Caco-2 (cell line): ENCODE results near the gene DDTL. TPM values are rescaled to one million over a fixed set of nuclear protein-coding genes. Genes with fewer than 3 reads are reported as not detected.
"Not testable (repeated sequence)": the region's sequence is repeated elsewhere in the genome, so short reads cannot be mapped to it uniquely, and the experiment has no call there.

Source experiments
- BruUV-seq: library from RNA; stranded (reverse); fragments of 400-500 nt; replicated peaks from 2 replicates; lab custom pipeline; 2021; lab: Mats Ljungman, UMichigan
- CTCF ChIA-PET: fragments of 300-600 bp; sonication (Branson Sonifier 250); formaldehyde crosslinking; loops from one replicate; lab custom pipeline; 2022; ENCODE audit warnings: antibody characterized with exemption; lab: Charles Lee
- POLR2A ChIA-PET: fragments of 300-600 bp; sonication (Branson Sonifier 250); formaldehyde crosslinking; loops from one replicate; lab custom pipeline; 2022; ENCODE audit warnings: antibody characterized with exemption; lab: Charles Lee
- DNase-seq, 2 experiments: peaks; one replicate each; pipeline versions ENCODE4 v3.0.0 to v3.0.0-alpha.2; 2020 to 2022
- H3K27me3 ChIP-seq: replicated peaks from 2 replicates; pipeline ENCODE4 v1.6.0; 2011; ENCODE audit warnings: low read length; ENCODE audit not compliant: control insufficient read depth, insufficient read depth
- H3K36me3 ChIP-seq: 2 replicates; pipeline ENCODE4 v1.5.1; 2011; ENCODE audit warnings: low read length; ENCODE audit not compliant: control insufficient read depth, insufficient read depth
- H3K4me1 ChIP-seq: fragments of 250-450 bp; sonication (Bioruptor Pico); 2 replicates; pipeline ENCODE4 v1.5.1; 2020; ENCODE audit warnings: mild to moderate bottlenecking
- H3K4me3 ChIP-seq: 2 replicates; pipeline ENCODE4 v1.5.1; 2011; ENCODE audit warnings: low read depth, mild to moderate bottlenecking, control low read depth, low read length
- H3K9me3 ChIP-seq: fragments of 250-450 bp; sonication (Bioruptor Pico); 2 replicates; pipeline ENCODE4 v1.5.1; 2020; ENCODE audit warnings: mild to moderate bottlenecking, moderate library complexity
- H3K27ac Mint-ChIP-seq: one replicate; pipeline ENCODE4 v1.8.0; 2022; ENCODE audit warnings: mixed read lengths; ENCODE audit not compliant: unreplicated experiment
- H3K27me3 Mint-ChIP-seq: one replicate; pipeline ENCODE4 v1.8.0; 2022; ENCODE audit warnings: mixed read lengths; ENCODE audit not compliant: insufficient read depth, unreplicated experiment
- H3K36me3 Mint-ChIP-seq: one replicate; pipeline ENCODE4 v1.8.0; 2022; ENCODE audit warnings: mild to moderate bottlenecking, mixed read lengths; ENCODE audit not compliant: insufficient read depth, unreplicated experiment
- H3K4me1 Mint-ChIP-seq: one replicate; pipeline ENCODE4 v1.8.0; 2022; ENCODE audit warnings: low read depth, mixed read lengths; ENCODE audit not compliant: unreplicated experiment
- H3K4me3 Mint-ChIP-seq: one replicate; pipeline ENCODE4 v1.8.0; 2022; ENCODE audit warnings: mild to moderate bottlenecking, moderate library complexity, mixed read lengths; ENCODE audit not compliant: unreplicated experiment
- H3K9me3 Mint-ChIP-seq: one replicate; pipeline ENCODE4 v1.8.0; 2022; ENCODE audit warnings: mixed read lengths; ENCODE audit not compliant: unreplicated experiment
- intact Hi-C: fragments of 100-400 bp; cut with micrococcal nuclease; formaldehyde crosslinking; loops from one replicate; pipeline ENCODE4 v1.10.0; 2022; ENCODE audit not compliant: unreplicated experiment
- total RNA-seq: library from RNA; stranded (reverse); gene quantifications from 2 replicates; pipeline ENCODE4 v1.2.3, GENCODE V29; 2022
- TF ChIP-seq, protein P1 (sequence below), 2 experiments: fragments of 200-600 bp in 1 of 2; IDR thresholded peaks; 1 replicate in 1 of 2; 2 replicates in 1 of 2; pipeline versions ENCODE4 v1.5.1 to v1.8.0; 2011 to 2022; ENCODE audit warnings: antibody characterized with exemption in 1 of 2, control low read depth in 1 of 2, inconsistent platforms in 1 of 2, low read depth in 1 of 2, low read length in 1 of 2, mild to moderate bottlenecking in 1 of 2, moderate library complexity in 1 of 2; ENCODE audit not compliant: insufficient read depth in 1 of 2, severe bottlenecking in 1 of 2, unreplicated experiment in 1 of 2

Gene DDTL
- total RNA-seq, 1 experiment from 2014 or later, result 4.1 TPM

DNA sequence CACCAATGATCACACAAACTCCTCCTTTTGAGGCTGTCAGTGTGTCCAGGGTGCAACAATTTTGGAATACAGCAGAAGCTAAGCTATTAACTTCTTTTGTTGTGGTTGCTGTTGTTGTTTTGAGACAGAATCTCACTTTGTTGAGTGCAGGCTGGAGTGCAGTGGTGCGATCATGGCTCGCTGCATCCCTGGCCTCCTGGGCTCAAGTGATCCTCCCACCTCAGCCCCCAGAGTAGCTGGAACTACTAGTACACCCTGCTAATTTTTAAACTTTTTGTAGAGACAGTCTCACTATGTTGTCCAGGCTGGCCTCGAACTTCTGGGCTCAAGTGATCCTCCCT is 27.7 kb upstream of the DDTL start:
- no peaks in the 10 kb centered on the region for H3K9me3 ChIP-seq
- Mint-ChIP-seq H3K4me3 (no peak overlapping the region), H3K4me1 (peaks cover 18% of the 10 kb centered on the region), H3K9me3 (no peaks in the 10 kb centered on the region), H3K36me3 (no peaks in the 10 kb centered on the region), H3K27ac (peak overlapping the region; percentile 88), H3K27me3 (no peaks in the 10 kb centered on the region)
- intact Hi-C loops, result loop anchor here (2.0 kb wide), 1 partner anchor 44 kb away; the partner anchor contains the start of gene MIF
- peaks cover 16% of the 10 kb centered on the region for H3K4me1 ChIP-seq
- no peak overlapping the region for H3K4me3 ChIP-seq
- no TSS peak for BruUV-seq
- H3K36me3 ChIP-seq, result no peaks in the 10 kb centered on the region
- ChIA-PET CTCF (interaction anchor here (0.6 to 1.2 kb wide), 6 partner anchors 19 to 89 kb away, joined by 3 to 13 read pairs (median 8); partner anchors contain the start of gene MIF), POLR2A (interaction anchor here (1.0 to 1.4 kb wide), 4 partner anchors 20 to 81 kb away, joined by 7 to 26 read pairs (median 10); partner anchors contain the start of genes MIF and SLC2A11)
- DNase-seq, result no peak
- H3K27me3 ChIP-seq, result no peaks in the 10 kb centered on the region
- TF ChIP-seq, protein P1, sequence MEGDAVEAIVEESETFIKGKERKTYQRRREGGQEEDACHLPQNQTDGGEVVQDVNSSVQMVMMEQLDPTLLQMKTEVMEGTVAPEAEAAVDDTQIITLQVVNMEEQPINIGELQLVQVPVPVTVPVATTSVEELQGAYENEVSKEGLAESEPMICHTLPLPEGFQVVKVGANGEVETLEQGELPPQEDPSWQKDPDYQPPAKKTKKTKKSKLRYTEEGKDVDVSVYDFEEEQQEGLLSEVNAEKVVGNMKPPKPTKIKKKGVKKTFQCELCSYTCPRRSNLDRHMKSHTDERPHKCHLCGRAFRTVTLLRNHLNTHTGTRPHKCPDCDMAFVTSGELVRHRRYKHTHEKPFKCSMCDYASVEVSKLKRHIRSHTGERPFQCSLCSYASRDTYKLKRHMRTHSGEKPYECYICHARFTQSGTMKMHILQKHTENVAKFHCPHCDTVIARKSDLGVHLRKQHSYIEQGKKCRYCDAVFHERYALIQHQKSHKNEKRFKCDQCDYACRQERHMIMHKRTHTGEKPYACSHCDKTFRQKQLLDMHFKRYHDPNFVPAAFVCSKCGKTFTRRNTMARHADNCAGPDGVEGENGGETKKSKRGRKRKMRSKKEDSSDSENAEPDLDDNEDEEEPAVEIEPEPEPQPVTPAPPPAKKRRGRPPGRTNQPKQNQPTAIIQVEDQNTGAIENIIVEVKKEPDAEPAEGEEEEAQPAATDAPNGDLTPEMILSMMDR (IDR thresholded peaks at IDR 0.05; ENCODE audit: insufficient read depth in 1 of 2, low read depth in 1 of 2, low read length in 1 of 2, severe bottlenecking in 1 of 2, unreplicated experiment in 1 of 2), result no peak

DNA sequence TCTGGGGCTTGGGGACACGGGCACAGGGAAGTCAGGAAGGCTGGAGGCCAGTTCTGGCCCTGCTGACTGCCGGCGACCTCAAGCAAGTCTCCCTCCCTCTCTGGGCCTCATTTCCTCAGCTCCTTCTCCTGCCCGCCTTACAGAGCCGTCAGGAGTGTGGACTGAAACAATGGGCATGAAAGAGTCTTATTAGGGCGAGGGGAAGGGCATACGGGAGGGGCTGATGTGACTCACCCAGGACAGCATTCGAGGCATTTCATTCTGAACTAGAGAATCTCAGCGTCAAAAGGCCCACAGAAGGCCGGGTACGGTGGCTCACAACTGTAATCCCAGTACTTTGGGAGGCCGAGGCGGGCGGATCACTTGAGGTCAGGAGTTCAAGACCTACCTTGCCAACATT is 26.5 kb upstream of the DDTL start:
- H3K36me3 ChIP-seq, H3K9me3 Mint-ChIP-seq, H3K27me3 ChIP-seq, H3K27me3 Mint-ChIP-seq, H3K9me3 ChIP-seq, POLR2A ChIA-PET, H3K4me3 ChIP-seq, DNase-seq, intact Hi-C loops, BruUV-seq, CTCF ChIA-PET, H3K36me3 Mint-ChIP-seq, H3K27ac Mint-ChIP-seq, H3K4me3 Mint-ChIP-seq: not testable (repeated sequence)
- H3K4me1 Mint-ChIP-seq, result peaks cover 19% of the 10 kb centered on the region
- peaks cover 16% of the 10 kb centered on the region for H3K4me1 ChIP-seq

DNA sequence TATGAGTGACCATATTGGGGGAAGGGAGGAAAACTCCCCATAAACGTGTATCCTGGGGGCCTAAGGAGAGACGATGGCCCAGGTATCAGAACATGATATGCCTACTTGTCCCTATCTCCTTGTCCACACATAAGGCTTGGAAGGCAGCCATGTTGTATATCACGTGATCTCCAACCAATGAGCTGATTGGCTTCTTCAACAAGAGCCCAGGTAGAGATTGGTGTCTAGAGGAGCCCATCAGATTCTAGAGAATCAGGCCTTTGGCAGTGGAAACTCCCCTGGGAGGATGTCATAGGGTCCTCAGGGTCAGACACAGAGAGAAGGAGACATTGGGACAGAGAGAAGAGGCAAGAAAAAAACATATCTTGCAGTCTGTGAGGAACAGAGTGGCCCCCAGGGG is 19.3 kb upstream of the DDTL start:
- intact Hi-C loops, H3K9me3 Mint-ChIP-seq, H3K27me3 Mint-ChIP-seq, POLR2A ChIA-PET, H3K36me3 Mint-ChIP-seq, H3K36me3 ChIP-seq, H3K4me3 Mint-ChIP-seq, H3K9me3 ChIP-seq, DNase-seq, H3K4me3 ChIP-seq, CTCF ChIA-PET, BruUV-seq, H3K27ac Mint-ChIP-seq, H3K27me3 ChIP-seq, H3K4me1 ChIP-seq: not testable (repeated sequence)
- peaks cover 10% of the 10 kb centered on the region for H3K4me1 Mint-ChIP-seq

DNA sequence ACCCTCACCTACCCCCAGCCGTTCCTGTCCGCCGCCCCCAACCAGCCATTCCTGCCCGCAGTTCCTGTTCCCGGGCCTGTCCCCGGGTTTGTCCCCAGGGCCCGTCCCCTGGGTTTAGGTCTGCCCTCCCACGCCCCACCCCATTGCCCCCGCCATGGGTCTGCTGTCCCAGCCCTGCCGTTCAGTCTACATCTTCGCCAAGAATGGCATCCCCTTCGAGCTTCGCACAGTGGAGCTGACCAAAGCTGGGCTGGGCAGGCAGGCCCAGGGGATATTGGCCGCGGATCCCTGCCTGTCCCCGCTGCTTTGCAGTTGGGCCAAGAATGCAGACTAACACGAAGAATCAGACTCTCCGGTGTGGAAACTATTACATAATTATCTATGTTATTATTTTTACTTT is 16.9 kb upstream of the DDTL start:
- H3K9me3 ChIP-seq, intact Hi-C loops, DNase-seq, H3K9me3 Mint-ChIP-seq, BruUV-seq, H3K4me3 ChIP-seq, H3K4me1 ChIP-seq, H3K27ac Mint-ChIP-seq, H3K4me1 Mint-ChIP-seq, H3K36me3 Mint-ChIP-seq, H3K4me3 Mint-ChIP-seq, H3K27me3 Mint-ChIP-seq, POLR2A ChIA-PET, H3K36me3 ChIP-seq, H3K27me3 ChIP-seq, CTCF ChIA-PET: not testable (repeated sequence)

DNA sequence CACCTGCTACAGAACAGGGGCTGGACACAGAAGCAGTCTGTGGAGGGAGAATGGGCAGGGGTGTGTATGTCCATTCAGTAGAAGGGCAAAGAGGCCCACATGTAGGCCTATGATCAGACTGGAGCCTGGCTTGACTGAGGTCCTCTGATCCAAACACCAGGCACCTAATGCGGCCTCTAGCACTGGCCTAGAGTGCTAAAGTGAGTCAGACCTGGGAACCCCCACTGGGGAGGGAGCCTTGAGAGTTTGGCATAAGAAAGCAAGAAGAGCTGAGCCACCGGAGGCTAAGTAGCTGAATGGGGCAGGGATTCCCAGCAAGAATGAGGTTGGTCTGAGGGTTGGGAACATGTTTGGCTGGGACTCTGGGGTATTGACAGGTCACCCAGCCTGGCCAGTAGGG is 15.3 kb upstream of the DDTL start:
- H3K27ac Mint-ChIP-seq, H3K27me3 ChIP-seq, H3K4me3 Mint-ChIP-seq, H3K9me3 Mint-ChIP-seq, H3K4me3 ChIP-seq, CTCF ChIA-PET, DNase-seq, H3K4me1 Mint-ChIP-seq, H3K36me3 ChIP-seq, intact Hi-C loops, H3K36me3 Mint-ChIP-seq, H3K9me3 ChIP-seq, H3K27me3 Mint-ChIP-seq, H3K4me1 ChIP-seq, POLR2A ChIA-PET, BruUV-seq: not testable (repeated sequence)

DNA sequence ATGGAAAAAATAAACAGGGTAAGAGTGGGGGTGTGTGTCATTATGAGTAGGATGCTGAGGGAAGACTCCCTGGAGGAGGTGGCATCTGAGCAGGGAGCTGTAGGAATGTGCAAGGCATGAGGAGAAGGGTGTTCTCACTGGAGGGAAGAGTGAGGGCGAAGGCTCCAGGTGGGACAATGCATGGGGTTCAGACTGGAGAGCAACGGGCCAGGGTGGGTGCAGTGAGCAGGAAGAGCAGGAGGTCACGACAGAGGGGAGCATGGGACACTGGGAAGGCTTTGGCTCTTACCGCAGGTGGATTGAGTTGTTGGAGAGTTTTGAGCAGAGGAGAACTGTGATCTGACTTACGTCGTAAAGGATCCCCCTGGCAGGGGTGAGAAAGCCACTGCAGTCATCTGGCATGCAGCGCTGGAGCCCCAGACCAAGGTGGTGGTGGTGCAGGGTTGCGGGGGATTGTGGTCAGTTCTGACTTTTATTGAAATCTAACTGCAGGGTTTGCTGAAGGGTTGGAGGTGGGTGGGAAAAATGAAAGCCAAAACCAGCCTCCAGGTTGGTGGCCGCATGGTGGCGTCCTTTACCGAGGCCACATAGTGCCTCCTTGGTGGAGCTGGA is 13.8 kb upstream of the DDTL start:
- H3K9me3 Mint-ChIP-seq, H3K36me3 ChIP-seq, H3K4me3 ChIP-seq, H3K36me3 Mint-ChIP-seq, H3K4me1 ChIP-seq, CTCF ChIA-PET, H3K27me3 ChIP-seq, H3K9me3 ChIP-seq, intact Hi-C loops, H3K27me3 Mint-ChIP-seq, H3K4me1 Mint-ChIP-seq, BruUV-seq, H3K27ac Mint-ChIP-seq, H3K4me3 Mint-ChIP-seq, DNase-seq, POLR2A ChIA-PET: not testable (repeated sequence)
